CD1c-positive myeloid dendritic cell (primary cell): Measurements from ENCODE around the gene WHRN.

Source experiments
- DNase-seq: peaks from one replicate; pipeline ENCODE4 v3.0.0-alpha.2; 2016; ENCODE audit errors: extremely low spot score

WHRN gene

DNA sequence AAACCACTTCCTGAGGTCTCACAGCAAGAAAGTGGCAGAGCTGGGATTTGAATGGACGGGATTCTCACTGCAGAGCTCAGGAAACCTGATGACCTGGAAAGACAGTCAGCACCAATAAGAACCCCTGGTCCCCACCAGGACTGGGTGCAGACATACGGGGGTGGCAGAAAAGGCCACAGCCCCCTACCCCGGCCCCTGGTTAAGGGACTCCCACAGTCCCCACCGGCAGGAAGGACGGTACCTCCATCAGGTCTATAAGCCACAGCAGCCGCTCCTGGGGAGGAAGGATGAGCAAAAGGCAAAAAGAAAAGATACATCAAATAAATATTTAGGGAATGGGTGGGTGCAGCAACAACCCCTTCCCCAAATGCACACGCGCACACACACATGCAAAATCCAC, 85.5 kb downstream of the WHRN start:
- no peak for DNase-seq

DNA sequence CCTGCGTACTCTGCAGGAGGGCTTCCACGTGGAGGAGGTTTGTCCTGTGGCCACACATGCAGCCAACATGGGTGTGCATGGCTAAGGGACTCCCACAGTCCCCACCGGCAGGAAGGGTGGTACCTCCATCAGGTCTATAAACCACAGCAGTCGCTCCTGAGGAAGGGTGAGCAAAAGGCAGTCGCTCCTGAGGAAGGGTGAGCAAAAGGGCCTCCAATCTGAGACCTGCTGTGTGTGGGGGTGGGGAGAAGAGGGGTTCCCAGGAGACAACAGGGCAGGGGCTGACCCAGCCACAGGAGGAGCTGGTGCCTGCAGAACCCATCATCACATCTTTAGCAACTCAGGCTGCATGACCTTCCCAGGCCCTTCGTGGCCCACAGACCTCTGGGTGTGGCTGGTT, 87.2 kb downstream of the WHRN start:
- DNase-seq = no peak

DNA sequence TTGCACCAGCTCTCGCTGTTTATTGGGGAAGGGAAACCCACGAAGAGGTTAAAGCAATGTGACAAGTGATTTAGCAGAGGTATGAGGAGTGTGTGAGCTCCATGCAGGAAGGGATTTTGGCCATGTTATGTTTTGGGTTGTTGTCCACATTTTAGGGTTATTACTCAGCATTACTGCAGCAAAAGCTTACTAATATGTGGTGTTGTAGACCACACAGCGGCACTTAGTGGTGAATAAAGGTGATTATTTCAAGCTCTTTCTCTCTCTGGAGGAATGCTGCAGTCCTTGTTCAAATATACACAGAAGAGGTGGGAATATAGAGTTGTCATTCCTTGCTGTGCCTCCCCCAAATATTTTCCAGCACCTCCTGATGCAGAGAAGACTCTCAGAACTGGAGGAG, 87.8 kb downstream of the WHRN start:
- DNase-seq = no peak

- DNase-seq = no peak
These were observed 88.4 kb downstream of the WHRN start for GRCh38 chr9:114416906-114417305.

- peak; percentile 87 for DNase-seq
These were observed 89.0 kb downstream of the WHRN start for GRCh38 chr9:114416290-114416689.

GRCh38 chr9:114414346-114414745, 90.9 kb downstream of the WHRN start:
- DNase-seq = peak; percentile 41

DNA sequence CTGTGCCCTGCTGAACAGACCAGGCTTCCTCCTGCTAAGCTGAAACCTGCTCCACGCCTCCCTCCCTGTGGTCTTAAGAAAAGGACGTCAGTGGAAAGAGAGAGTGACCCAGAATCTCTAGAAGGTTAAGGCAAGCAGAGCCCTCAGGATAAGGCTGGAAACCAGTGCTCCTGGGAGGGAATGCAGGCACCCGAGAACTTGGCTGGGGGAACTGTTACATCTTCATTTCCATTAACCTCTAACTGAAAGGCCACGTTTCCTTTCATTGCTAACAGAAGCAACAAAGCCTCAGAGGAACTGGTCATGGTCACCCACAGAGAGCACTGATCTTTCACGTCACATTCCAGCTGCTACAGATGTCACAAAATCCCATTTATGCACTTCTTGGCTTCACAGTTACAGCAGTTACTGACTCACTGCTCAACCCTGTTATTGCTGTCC, 91.4 kb downstream of the WHRN start:
- DNase-seq = peak; percentile 76

GRCh38 chr9:114412048-114412683, 93.1 kb downstream of the WHRN start:
- no peak for DNase-seq

DNA sequence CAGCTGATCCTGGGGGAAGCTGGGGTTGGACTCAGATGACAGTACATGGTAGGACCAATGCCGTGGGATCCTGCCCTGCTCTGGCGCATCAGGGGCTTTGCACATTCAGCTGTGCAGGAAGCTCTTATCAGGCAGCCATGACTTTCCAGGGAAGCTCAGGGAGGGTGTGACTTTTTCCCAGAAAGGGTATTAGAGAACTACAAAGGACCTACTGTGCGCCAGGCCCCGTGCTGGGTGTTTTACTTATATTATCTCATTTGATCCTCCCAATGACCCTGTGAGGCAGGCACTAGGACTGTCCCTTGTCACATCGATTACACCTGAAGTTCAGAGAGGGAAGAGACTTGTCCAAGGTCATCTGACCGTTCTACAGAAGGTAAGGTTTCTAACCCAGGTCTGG, 93.8 kb downstream of the WHRN start:
- DNase-seq = no peak

- no peak for DNase-seq
These were observed 94.4 kb downstream of the WHRN start for GRCh38 chr9:114410910-114411309.

DNA sequence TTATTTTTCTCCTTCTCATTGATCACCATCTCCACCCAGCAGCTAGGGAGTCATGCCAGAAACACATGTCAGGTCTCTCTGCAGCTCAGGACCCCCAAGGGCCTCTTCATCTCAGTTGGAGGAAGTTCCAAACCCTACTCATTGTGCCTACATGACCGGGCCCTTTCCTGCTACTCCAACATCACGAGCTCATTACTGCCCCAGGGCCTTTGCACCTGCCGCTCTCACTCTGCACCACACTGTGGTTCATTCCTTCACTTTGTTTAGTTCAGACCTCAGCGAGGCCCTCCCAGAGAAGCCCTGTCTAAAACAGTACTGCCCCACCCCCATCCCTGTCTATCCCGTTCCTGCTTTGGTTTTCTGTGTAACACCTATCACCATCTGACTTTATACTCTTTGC, 95.4 kb downstream of the WHRN start:
- no peak for DNase-seq

- DNase-seq = peak; percentile 76
These were observed 96.0 kb downstream of the WHRN start for GRCh38 chr9:114409103-114409780.

DNA sequence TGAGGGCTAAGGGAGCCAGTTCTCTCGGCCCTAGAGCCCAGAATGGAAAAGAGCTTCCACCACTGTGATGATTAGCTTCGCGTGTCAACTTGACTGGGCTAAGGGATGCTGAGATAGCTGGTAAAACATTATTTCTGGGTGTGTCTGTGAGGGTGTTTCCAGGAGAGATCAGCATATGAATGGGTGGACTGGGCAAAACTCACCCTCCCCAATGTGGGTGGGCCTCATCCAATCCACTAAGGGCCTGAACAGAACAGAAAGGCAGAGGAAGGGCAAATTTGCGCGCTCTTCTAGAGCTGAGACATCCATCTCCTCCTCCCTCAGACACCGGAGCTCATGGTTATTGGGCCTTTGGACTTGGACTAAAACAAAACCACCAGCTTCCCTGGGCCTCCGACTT, 96.6 kb downstream of the WHRN start:
- no peak for DNase-seq

DNA sequence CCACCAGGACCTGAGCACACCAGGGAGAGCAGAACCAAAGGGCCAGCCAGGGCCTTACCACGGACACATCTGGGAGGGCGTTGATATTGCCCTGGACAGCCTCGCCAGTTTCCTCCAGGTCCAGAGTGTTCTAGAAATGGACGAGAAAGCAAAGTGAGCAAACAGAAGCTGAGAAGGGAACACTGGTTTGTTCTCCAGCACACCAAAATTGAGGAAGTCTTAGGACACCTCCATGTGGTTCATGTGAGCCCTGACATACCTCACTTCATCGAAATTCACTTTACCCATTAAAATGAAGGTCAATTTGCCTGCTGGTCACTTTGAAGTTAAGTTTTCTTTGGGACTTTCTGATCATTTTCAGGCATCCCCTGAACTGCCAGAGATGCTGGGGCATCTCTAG, 97.4 kb downstream of the WHRN start:
- DNase-seq = no peak

DNA sequence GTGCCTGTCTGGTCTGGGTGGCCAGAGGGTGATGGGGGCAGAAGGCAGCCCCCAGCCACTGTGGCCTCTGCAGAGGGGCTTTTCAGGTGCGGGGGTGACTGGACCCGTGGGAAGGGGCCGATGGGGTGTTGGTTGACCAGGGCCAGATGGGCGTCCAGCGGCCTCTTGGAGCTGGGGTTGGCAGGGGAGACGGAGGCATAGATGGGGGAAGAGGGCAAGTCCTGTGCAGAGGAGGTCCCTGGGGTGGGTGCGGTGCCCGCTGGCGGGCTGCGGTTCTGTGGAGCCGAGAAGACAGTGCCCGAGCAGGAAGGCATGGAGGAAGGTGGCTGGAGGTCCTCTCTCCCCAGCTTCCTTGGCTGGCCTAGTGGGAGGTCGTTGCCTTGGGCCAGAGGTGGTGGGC, 98.8 kb downstream of the WHRN start:
- no peak for DNase-seq

GRCh38 chr9:114405294-114406034, 99.8 kb downstream of the WHRN start:
- peak; percentile 88 for DNase-seq

- DNase-seq = no peak
These were observed 100.7 kb downstream of the WHRN start for GRCh38 chr9:114404531-114404930.

- no peak for DNase-seq
These were observed 102.0 kb downstream of the WHRN start for GRCh38 chr9:114403153-114403756.

- no peak for DNase-seq
These were observed 103.9 kb downstream of the WHRN start for GRCh38 chr9:114401344-114401743.

DNA sequence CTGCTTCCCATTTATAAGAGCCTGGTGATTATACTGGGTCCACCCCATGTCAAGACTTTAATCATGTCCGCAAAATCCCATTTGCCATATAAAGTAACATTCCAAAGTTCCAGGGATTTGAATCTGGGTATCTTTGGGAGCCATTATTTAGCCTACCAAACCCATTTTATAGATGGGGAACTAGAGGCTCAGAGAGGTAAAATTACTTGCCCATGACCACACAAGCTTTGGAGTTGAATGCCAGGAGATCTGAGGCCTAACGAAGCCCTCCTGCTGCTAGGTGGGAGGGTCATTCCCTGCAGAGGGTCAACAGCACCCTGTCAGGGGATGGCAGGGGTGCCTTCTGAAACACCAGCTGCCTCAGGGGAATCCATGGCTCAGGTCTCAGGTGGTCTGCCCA, 104.5 kb downstream of the WHRN start:
- DNase-seq = no peak

- DNase-seq = no peak
These were observed 105.1 kb downstream of the WHRN start for GRCh38 chr9:114400219-114400618.

DNA sequence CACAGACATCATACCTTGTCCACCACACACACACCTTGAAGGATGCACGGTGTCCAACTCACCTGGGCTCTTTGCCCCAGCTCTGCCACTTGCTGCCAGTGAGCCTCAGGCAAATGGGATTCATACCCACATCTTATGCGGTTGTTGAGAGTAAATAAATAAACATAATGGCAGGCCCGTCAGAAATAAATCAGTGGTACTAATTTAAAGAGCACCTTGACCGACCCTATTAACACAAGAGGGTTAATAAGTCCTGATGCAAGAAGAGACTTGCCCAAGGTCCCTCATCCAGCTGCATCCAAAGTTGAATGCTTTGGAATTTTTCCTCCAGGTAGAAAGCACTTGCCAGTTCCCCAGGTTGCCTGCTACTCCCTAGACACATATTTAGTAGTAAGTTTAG, 105.9 kb downstream of the WHRN start:
- DNase-seq = no peak
